Fibroblast of villous mesenchyme (primary cell): ENCODE results near the gene POU1F1. TPM values are rescaled to one million over a fixed set of nuclear protein-coding genes. Genes with fewer than 3 reads are reported as not detected.
A peak's percentile ranks its signal among the peaks of the same experiment; 100 is the strongest.

ENCODE experiments used
- DNase-seq: peaks from one replicate; pipeline ENCODE4 v3.0.0-alpha.2; 2010; ENCODE audit warnings: low read depth
- H3K4me3 ChIP-seq: 2 replicates; pipeline ENCODE4 v1.5.1; 2011; ENCODE audit warnings: low read depth, mild to moderate bottlenecking, low read length
- total RNA-seq: library from RNA; depleted of rRNA; stranded (reverse); fragments of >200 nt; gene quantifications from 2 replicates; pipeline ENCODE4 v1.2.3, GENCODE V29; 2012
- TF ChIP-seq, protein P1 (sequence below): IDR thresholded peaks from 2 replicates; pipeline ENCODE4 v1.5.1; 2012; ENCODE audit warnings: low read depth, mild to moderate bottlenecking, low read length; ENCODE audit not compliant: insufficient read depth

Gene POU1F1
- total RNA-seq, 1 donor, result not detected

- no peak for DNase-seq
- TF ChIP-seq, protein P1, sequence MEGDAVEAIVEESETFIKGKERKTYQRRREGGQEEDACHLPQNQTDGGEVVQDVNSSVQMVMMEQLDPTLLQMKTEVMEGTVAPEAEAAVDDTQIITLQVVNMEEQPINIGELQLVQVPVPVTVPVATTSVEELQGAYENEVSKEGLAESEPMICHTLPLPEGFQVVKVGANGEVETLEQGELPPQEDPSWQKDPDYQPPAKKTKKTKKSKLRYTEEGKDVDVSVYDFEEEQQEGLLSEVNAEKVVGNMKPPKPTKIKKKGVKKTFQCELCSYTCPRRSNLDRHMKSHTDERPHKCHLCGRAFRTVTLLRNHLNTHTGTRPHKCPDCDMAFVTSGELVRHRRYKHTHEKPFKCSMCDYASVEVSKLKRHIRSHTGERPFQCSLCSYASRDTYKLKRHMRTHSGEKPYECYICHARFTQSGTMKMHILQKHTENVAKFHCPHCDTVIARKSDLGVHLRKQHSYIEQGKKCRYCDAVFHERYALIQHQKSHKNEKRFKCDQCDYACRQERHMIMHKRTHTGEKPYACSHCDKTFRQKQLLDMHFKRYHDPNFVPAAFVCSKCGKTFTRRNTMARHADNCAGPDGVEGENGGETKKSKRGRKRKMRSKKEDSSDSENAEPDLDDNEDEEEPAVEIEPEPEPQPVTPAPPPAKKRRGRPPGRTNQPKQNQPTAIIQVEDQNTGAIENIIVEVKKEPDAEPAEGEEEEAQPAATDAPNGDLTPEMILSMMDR, result no peak
- H3K4me3 ChIP-seq, result no peak overlapping the region
These were observed 40.3 kb downstream of the POU1F1 start for GRCh38 chr3:87236093-87236492.

DNA sequence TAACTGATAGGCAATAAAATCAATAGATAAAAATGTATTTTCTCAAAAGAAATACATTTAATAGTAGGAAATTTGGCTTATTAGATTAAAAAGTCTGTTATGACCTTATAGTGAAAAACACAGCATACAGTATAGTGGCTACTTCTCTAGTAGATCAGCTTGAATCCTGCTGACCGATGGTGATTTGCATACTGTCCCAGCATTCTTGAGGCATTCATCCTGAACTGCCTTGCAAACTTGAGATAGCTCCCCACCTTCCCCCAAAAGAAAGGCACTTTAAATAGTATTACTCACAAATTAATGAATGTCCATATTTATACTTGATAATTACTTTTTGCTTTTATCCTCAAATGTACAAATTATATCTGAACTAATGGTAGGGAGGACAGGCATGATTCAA, 42.6 kb downstream of the POU1F1 start:
- DNase-seq, result no peak
- H3K4me3 ChIP-seq, result no peak overlapping the region
- TF ChIP-seq, protein P1, result no peak

DNA sequence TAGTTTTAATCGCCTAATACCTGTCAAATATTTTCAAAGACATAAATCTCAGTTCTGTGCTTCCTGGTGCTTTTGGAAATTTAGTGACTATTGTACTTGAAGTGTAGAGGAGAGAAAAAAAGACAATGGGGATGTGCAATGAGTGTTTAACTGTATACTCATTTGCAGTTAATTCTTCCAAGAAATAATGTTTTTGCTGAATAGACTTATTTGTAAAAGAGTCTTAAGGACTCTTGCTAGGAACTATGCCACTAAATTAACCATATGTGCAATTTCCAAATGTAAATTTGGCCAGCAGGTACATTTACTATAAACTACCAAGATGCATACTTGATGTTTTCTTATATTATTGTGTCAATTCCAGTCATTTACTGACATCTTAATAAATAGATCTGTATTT, 47.3 kb downstream of the POU1F1 start:
- TF ChIP-seq, protein P1, result no peak
- DNase-seq, result no peak
- H3K4me3 ChIP-seq, result no peak overlapping the region

DNA sequence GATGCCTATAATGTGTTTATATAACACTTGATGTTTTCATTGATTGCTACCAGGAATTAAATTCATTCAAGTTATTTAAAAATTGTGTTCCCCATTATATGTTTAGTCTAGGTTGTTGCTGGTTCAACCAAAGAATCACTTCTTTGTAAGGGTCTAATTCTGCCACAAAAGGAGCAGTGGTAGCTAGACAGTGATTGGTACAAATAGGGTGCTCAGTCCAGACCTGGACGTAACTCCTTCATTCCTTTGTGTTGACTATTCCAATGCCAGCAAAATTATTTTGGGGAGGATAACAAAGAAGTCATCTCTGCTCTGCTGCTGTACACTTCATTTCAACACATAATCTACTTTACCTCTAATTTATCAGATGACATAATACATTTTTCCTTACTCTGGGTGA, 48.1 kb downstream of the POU1F1 start:
- no peak for DNase-seq
- TF ChIP-seq, protein P1, result no peak
- H3K4me3 ChIP-seq, result peak overlapping the region; percentile 98

DNA sequence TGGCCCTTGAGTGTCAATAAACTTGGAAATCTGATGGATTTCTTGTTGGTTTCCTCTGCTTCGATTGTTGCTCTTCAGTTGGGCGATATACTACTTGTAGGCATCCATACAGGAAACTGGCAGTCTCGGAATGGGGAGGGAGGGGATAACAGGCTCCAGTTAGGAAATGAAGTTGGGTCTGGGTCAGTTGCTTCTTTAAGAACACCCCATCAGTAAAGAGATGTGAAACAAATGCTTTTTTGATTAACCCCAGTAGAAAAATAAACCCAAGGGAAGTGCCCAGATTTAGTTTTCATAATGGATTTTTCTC, 48.6 kb downstream of the POU1F1 start:
- DNase-seq, result peak; percentile 15
- H3K4me3 ChIP-seq, result peak overlapping the region; percentile 98
- TF ChIP-seq, protein P1, result no peak

DNA sequence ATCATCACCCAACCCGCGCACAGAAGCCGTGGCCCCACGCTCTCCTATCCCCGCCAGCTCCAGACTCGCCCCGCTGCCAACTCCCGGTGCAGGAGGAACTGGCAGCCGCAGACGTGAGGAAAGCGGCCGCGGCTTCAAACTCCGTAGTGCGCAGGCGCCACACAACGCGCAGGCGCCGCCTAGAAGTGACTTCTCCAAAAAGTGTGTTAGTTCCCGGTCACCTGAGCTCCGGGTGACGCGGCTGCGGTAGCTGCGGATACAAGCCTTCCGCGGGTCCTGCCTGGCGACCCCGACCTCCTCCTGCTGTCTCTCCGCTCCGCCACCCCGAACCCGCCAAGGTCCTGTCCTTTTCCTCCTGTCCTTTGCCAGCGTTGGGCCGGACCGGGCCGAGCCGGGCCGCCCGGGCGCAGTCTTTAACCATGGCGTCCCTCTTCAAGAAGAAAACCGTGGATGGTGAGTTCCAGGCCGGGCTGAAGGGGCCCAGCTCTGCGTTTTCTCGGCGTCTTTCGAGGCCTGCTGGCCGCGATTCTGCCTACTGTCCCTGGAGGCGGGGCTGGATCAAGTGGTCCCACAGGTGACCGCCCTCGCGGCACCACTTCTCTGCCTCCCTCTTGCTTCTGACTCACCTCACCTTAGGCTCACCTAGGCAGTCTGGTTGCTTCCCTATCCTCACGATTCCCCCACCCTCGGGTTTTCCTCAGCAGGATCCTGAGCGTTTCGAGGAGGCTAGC, 49.1 kb downstream of the POU1F1 start, which contains the start of gene CHMP2B:
TSS of gene CHMP2B (plus strand) at position 206 of the 731 bp plus-strand sequence. CDS start at position 420, 214 bp downstream.
- DNase-seq, result peak; percentile 94
- TF ChIP-seq, protein P1, result no peak
- H3K4me3 ChIP-seq, result peak within 1 kb of the TSS; percentile 98

- H3K4me3 ChIP-seq, result no peak overlapping the region
- no peak for DNase-seq
- TF ChIP-seq, protein P1, result no peak
These were observed 50.7 kb downstream of the POU1F1 start for GRCh38 chr3:87225659-87226058.
